GM10248 (cell line): ENCODE results near the gene CACNA2D2.

Experiments used
- CTCF ChIA-PET: fragments of 300-600 bp; sonication (Branson Sonifier 250); formaldehyde crosslinking; extraction: SDS; loops from one replicate; lab custom pipeline; 2021; ENCODE audit warnings: antibody characterized with exemption; lab: Yijun Ruan, JAX
- POLR2A ChIA-PET: fragments of 350-650 bp; sonication (Branson Sonifier 250); formaldehyde crosslinking; extraction: SDS; loops from one replicate; lab custom pipeline; 2020; ENCODE audit warnings: antibody characterized with exemption; lab: Yijun Ruan, JAX
- DNase-seq: peaks from one replicate; pipeline ENCODE4 v3.0.0; 2012; ENCODE audit errors: extremely low spot score
- CTCF ChIP-seq: IDR thresholded peaks from 2 replicates; pipeline ENCODE4 v1.5.1; 2012; ENCODE audit warnings: mild to moderate bottlenecking, low read depth; ENCODE audit errors: extremely low read depth, missing control alignments, control extremely low read depth

The CACNA2D2 gene

GRCh38 chr3:50336452-50337174 is 166.8 kb downstream of the CACNA2D2 start:
- no peak for DNase-seq
- TF ChIP-seq CTCF = no peak
- CTCF ChIA-PET = interaction anchor here (0.9 to 6.6 kb wide), 17 partner anchors 9 to 1098 kb away, joined by 3 to 55 read pairs (median 4); partner anchors contain the start of genes CYB561D2, HYAL2, HYAL3 and NAA80
- POLR2A ChIA-PET = interaction anchor here (0.6 to 2.8 kb wide), 7 partner anchors 8 to 45 kb away, joined by 3 to 30 read pairs (median 4); partner anchors contain the start of genes CYB561D2, HYAL3, NAA80 and NPRL2

GRCh38 chr3:50334339-50335075 is 168.9 kb downstream of the CACNA2D2 start:
- TF ChIP-seq CTCF = no peak
- no peak for DNase-seq
- POLR2A ChIA-PET = no interaction called here
- CTCF ChIA-PET = interaction anchor here (1.0 to 2.3 kb wide), 4 partner anchors 10 to 88 kb away, joined by 3 to 12 read pairs (median 5); no protein-coding TSS in a partner anchor

- no peak for DNase-seq
- no peak for TF ChIP-seq CTCF
- POLR2A ChIA-PET = no interaction called here
- CTCF ChIA-PET = interaction anchor here (1.0 to 2.3 kb wide), 4 partner anchors 9 to 87 kb away, joined by 3 to 12 read pairs (median 5); no protein-coding TSS in a partner anchor
Observed at GRCh38 chr3:50333744-50334328, 169.6 kb downstream of the CACNA2D2 start.

- CTCF ChIA-PET = interaction anchor here (1.3 to 1.5 kb wide), 2 partner anchors 16 to 71 kb away, joined by 4 read pairs; no protein-coding TSS in a partner anchor
- no peak for TF ChIP-seq CTCF
- DNase-seq = no peak
- POLR2A ChIA-PET = interaction anchor here (0.6 kb wide), 1 partner anchor 937 kb away, joined by 5 read pairs; no protein-coding TSS in a partner anchor
Observed at GRCh38 chr3:50331364-50331907, 172.0 kb downstream of the CACNA2D2 start.

- ChIA-PET CTCF (interaction anchor here (1.5 to 2.7 kb wide), 2 partner anchors 10 to 17 kb away, joined by 4 to 5 read pairs; no protein-coding TSS in a partner anchor), POLR2A (no interaction called here)
- no peak for TF ChIP-seq CTCF
Observed at GRCh38 chr3:50330330-50330729, 173.1 kb downstream of the CACNA2D2 start.

More at GRCh38 chr3:50330330-50330729, 173.1 kb downstream of the CACNA2D2 start:
- DNase-seq = no peak
